ENCODE data around the gene TBXAS1.

TBXAS1 gene

GRCh38 chr7:140031364-140031763, 202.3 kb downstream of the TBXAS1 start:
- Histone ChIP-seq H3K4me3 (ENCODE audit: severe bottlenecking) (no peak overlapping the region), H3K9me3 (ENCODE audit: severe bottlenecking) (no peaks in the 10 kb centered on the region), H3K27ac (ENCODE audit: poor library complexity, severe bottlenecking) (no peak overlapping the region), H3K27me3 (ENCODE audit: insufficient read depth, poor library complexity, severe bottlenecking) (no peaks in the 10 kb centered on the region), H3K36me3 (ENCODE audit: low read depth) (peaks cover 49% of the 10 kb centered on the region), H3K4me1 (ENCODE audit: insufficient read depth, poor library complexity, severe bottlenecking) (peaks cover 33% of the 10 kb centered on the region)
- DNase-seq (ENCODE audit: low spot score) (no peak), ATAC-seq (ENCODE audit: low read depth) (no peak)
- no peak for TF ChIP-seq CTCF (IDR thresholded peaks at IDR 0.05; ENCODE audit: poor library complexity, severe bottlenecking)

GRCh38 chr7:140033036-140033435, 204.0 kb downstream of the TBXAS1 start:
- ATAC-seq (ENCODE audit: low read depth) (peak; percentile 62), DNase-seq (ENCODE audit: low spot score) (no peak)
- Histone ChIP-seq H3K9me3 (ENCODE audit: severe bottlenecking) (no peaks in the 10 kb centered on the region), H3K27ac (ENCODE audit: poor library complexity, severe bottlenecking) (peak overlapping the region; percentile 98), H3K36me3 (ENCODE audit: low read depth) (peaks cover 58% of the 10 kb centered on the region), H3K4me1 (ENCODE audit: insufficient read depth, poor library complexity, severe bottlenecking) (peaks cover 33% of the 10 kb centered on the region), H3K4me3 (ENCODE audit: severe bottlenecking) (no peak overlapping the region), H3K27me3 (ENCODE audit: insufficient read depth, poor library complexity, severe bottlenecking) (no peaks in the 10 kb centered on the region)
- no peak for TF ChIP-seq CTCF (IDR thresholded peaks at IDR 0.05; ENCODE audit: poor library complexity, severe bottlenecking)

DNA sequence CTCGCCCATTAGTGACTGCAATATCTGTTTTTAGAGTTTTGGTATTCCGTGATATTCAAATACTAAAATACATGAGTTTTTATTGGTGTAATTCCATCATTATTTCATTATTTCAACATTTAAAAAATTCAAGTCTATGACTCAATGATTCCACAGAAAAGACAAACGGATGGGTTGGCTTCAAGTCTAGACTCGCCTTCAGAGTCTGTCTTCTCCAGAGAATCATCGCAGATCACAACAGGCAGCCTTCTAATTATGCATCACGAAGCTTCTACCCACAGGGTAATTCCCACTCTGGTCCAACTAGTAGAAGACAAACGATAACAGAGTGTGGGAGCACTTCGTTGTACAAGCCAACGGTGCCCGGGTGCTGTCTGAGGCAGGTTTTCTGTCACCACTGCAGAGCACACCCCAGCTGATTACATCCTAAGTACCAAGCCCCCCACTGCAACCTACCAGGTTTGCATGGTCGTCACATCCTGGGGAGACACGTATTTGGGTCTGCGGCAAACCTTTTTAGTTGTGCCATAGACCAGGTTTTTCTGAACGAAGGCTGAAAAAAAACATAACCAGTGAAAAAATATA, 204.8 kb downstream of the TBXAS1 start:
- peak; percentile 75 for ATAC-seq (ENCODE audit: low read depth)
- H3K36me3 ChIP-seq (ENCODE audit: low read depth) = peaks cover 52% of the 10 kb centered on the region
- H3K4me3 ChIP-seq (ENCODE audit: severe bottlenecking) = no peak overlapping the region
- no peak for TF ChIP-seq CTCF (IDR thresholded peaks at IDR 0.05; ENCODE audit: poor library complexity, severe bottlenecking)
- no peaks in the 10 kb centered on the region for H3K9me3 ChIP-seq (ENCODE audit: severe bottlenecking)
- peak overlapping the region; percentile 98 for H3K27ac ChIP-seq (ENCODE audit: poor library complexity, severe bottlenecking)
- no peaks in the 10 kb centered on the region for H3K27me3 ChIP-seq (ENCODE audit: insufficient read depth, poor library complexity, severe bottlenecking)
- DNase-seq (ENCODE audit: low spot score) = no peak
- H3K4me1 ChIP-seq (ENCODE audit: insufficient read depth, poor library complexity, severe bottlenecking) = peaks cover 33% of the 10 kb centered on the region

GRCh38 chr7:140034421-140034820, 205.4 kb downstream of the TBXAS1 start:
- DNase-seq (ENCODE audit: low spot score) (no peak), ATAC-seq (ENCODE audit: low read depth) (no peak)
- H3K36me3 ChIP-seq (ENCODE audit: low read depth) = peaks cover 51% of the 10 kb centered on the region
- H3K4me3 ChIP-seq (ENCODE audit: severe bottlenecking) = no peak overlapping the region
- no peaks in the 10 kb centered on the region for H3K9me3 ChIP-seq (ENCODE audit: severe bottlenecking)
- TF ChIP-seq CTCF (IDR thresholded peaks at IDR 0.05; ENCODE audit: poor library complexity, severe bottlenecking) = no peak
- no peaks in the 10 kb centered on the region for H3K27me3 ChIP-seq (ENCODE audit: insufficient read depth, poor library complexity, severe bottlenecking)
- peak overlapping the region; percentile 98 for H3K27ac ChIP-seq (ENCODE audit: poor library complexity, severe bottlenecking)
- H3K4me1 ChIP-seq (ENCODE audit: insufficient read depth, poor library complexity, severe bottlenecking) = peaks cover 33% of the 10 kb centered on the region

GRCh38 chr7:140035400-140036223, 206.5 kb downstream of the TBXAS1 start:
- Histone ChIP-seq H3K27me3 (ENCODE audit: insufficient read depth, poor library complexity, severe bottlenecking) (no peaks in the 10 kb centered on the region), H3K27ac (ENCODE audit: poor library complexity, severe bottlenecking) (peak overlapping the region; percentile 98), H3K4me3 (ENCODE audit: severe bottlenecking) (no peak overlapping the region), H3K4me1 (ENCODE audit: insufficient read depth, poor library complexity, severe bottlenecking) (peaks cover 33% of the 10 kb centered on the region), H3K36me3 (ENCODE audit: low read depth) (peaks cover 48% of the 10 kb centered on the region), H3K9me3 (ENCODE audit: severe bottlenecking) (no peaks in the 10 kb centered on the region)
- DNase-seq (ENCODE audit: low spot score) = no peak
- no peak for TF ChIP-seq CTCF (IDR thresholded peaks at IDR 0.05; ENCODE audit: poor library complexity, severe bottlenecking)
- ATAC-seq (ENCODE audit: low read depth) = peak; percentile 74

All from RWPE2 (cell line).